Measurements from ENCODE around the gene PPP1R12B.
A peak's percentile ranks its signal among the peaks of the same experiment; 100 is the strongest.
"Not testable (repeated sequence)": the region's sequence is repeated elsewhere in the genome, so short reads cannot be mapped to it uniquely, and the experiment has no call there.

PPP1R12B gene

GRCh38 chr1:202588503-202589189 is 240.1 kb downstream of the PPP1R12B start:
- DNase-seq: no peak

GRCh38 chr1:202589190-202589930 is 240.9 kb downstream of the PPP1R12B start:
- no peak for DNase-seq

GRCh38 chr1:202590126-202590525 is 241.6 kb downstream of the PPP1R12B start:
- DNase-seq: no peak

- no peak for DNase-seq
These were observed 242.5 kb downstream of the PPP1R12B start for GRCh38 chr1:202590975-202591411.

- no peak for DNase-seq
These were observed 243.0 kb downstream of the PPP1R12B start for GRCh38 chr1:202591515-202591914.

- DNase-seq: no peak
These were observed 243.6 kb downstream of the PPP1R12B start for GRCh38 chr1:202592146-202592545.

GRCh38 chr1:202593845-202594244 is 245.3 kb downstream of the PPP1R12B start:
- no peak for DNase-seq

- no peak for DNase-seq
These were observed 248.1 kb downstream of the PPP1R12B start for GRCh38 chr1:202596638-202597037.

GRCh38 chr1:202597090-202597761 is 248.7 kb downstream of the PPP1R12B start:
- no peak for DNase-seq

GRCh38 chr1:202599669-202600431 is 251.4 kb downstream of the PPP1R12B start:
- DNase-seq: peak; percentile 19

GRCh38 chr1:202600432-202601041 is 252.0 kb downstream of the PPP1R12B start:
- no peak for DNase-seq

GRCh38 chr1:202603435-202603834 is 254.9 kb downstream of the PPP1R12B start:
- no peak for DNase-seq

GRCh38 chr1:202605515-202605914 is 257.0 kb downstream of the PPP1R12B start:
- no peak for DNase-seq

- not testable (repeated sequence) for DNase-seq
These were observed 263.5 kb downstream of the PPP1R12B start for GRCh38 chr1:202612036-202612435.

GRCh38 chr1:202613571-202613970 is 265.1 kb downstream of the PPP1R12B start:
- no peak for DNase-seq

- DNase-seq: not testable (repeated sequence)
These were observed 266.1 kb downstream of the PPP1R12B start for GRCh38 chr1:202614363-202615207.

GRCh38 chr1:202615208-202615500 is 266.7 kb downstream of the PPP1R12B start:
- DNase-seq: not testable (repeated sequence)

GRCh38 chr1:202615501-202616354 is 267.2 kb downstream of the PPP1R12B start:
- no peak for DNase-seq

- DNase-seq: no peak
These were observed 267.9 kb downstream of the PPP1R12B start for GRCh38 chr1:202616355-202616915.

GRCh38 chr1:202619012-202619411 is 270.5 kb downstream of the PPP1R12B start:
- not testable (repeated sequence) for DNase-seq
